ENCODE results near the gene SAPCD2.

Gene SAPCD2

GRCh38 chr9:137080260-137081122 is 10.1 kb upstream of the SAPCD2 start:
- no peak for DNase-seq

GRCh38 chr9:137079401-137079787 is 9.0 kb upstream of the SAPCD2 start:
- no peak for DNase-seq

- no peak for DNase-seq
Observed at GRCh38 chr9:137078701-137079400, 8.5 kb upstream of the SAPCD2 start.

- DNase-seq = peak; percentile 37 to 49
Observed at GRCh38 chr9:137077758-137078693, 7.7 kb upstream of the SAPCD2 start.

- peak; percentile 51 to 62 for DNase-seq
Observed at GRCh38 chr9:137077010-137077747, 6.8 kb upstream of the SAPCD2 start, which contains the start of gene UAP1L1. Gene UAP1L1, plus strand, starts transcription at chr9:137077517. Its CDS starts 16 bp downstream, at chr9:137077533.

- no peak for DNase-seq
Observed at GRCh38 chr9:137076636-137077009, 6.3 kb upstream of the SAPCD2 start.

DNA sequence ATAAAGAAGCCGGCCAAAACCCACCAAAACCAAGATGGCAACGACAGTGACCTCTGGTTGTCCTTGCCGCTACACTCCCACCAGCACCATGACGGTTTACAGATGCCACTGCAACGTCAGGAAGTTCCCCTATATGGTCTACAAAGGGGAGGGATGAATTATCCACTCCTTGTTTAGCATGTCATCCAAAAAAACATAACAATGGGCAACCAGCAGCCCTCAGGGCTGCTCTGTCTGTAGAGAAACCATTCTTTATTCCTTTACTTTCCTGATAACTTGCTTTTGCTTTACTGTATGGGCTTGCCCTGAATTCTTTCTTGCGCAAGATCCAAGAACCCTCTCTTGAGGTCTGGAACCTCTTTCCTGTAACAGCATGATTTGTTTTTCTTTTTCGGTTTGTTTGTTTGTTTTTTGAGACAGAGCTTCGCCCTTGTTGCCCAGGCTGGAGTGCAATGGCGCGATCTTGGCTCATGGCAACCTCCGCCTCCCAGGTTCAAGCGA is 5.0 kb upstream of the SAPCD2 start:
- no peak for DNase-seq

- no peak for DNase-seq
Observed at GRCh38 chr9:137074657-137075274, 4.4 kb upstream of the SAPCD2 start.

GRCh38 chr9:137073992-137074399 is 3.6 kb upstream of the SAPCD2 start:
- no peak for DNase-seq

GRCh38 chr9:137071282-137071681 is 925 bp upstream of the SAPCD2 start:
- DNase-seq = no peak

DNA sequence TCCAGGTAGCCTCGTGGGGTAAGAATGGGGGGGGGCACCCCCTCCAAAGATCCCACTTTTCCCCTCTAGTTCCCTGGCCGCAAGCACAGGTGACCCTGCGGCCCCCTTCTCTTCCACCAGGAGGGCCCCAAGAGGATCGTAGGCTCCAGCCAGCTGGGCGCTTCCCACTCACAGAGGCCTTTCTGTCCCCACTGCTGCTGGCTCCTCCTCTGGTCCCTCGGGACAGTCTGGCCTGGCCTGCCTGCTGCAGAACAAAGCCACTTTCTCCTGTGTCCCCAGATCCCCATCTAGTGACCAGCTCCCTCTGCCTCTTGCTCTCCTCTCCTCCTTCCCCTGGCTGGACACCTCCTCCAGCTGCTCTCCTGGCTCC is 534 bp upstream of the SAPCD2 start:
- no peak for DNase-seq

GRCh38 chr9:137069508-137070091 is 757 bp downstream of the SAPCD2 start:
- DNase-seq = no peak

- DNase-seq = no peak
Observed at GRCh38 chr9:137068539-137069507, 1.5 kb downstream of the SAPCD2 start.

DNA sequence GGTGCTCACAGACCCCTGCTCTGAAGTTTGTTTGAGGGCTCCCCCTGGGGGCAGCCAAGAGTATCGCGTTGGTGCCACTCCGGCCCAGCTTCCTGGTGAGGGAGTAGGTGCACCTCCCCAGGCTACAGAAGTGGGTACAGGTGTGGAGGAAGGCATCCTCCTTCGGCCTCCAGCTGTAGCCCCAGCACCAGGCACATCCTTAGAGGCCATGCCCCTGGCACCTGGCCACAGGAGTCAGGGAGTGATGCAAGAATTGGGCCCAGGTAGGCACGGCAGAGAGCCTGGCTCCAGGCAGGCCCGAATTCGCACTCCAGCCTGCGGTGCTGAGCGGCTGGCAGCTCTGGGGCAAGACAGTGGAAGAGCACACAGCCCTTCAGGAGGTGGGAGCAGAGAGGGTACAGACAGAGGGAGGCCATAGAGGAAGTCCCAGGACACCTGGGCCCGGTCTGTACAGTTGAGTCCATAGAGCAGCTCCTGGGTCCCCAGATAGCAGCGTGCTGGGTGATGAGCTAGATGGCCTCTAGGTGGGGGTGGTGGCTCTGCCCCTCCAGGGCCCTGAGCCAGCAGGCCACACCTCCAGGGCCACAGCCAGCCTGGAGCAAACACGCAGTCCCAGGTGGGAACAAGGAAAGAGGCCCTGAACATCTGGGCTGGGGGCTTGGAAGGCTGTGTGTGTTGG is 2.4 kb downstream of the SAPCD2 start:
- DNase-seq = peak; percentile 88

DNA sequence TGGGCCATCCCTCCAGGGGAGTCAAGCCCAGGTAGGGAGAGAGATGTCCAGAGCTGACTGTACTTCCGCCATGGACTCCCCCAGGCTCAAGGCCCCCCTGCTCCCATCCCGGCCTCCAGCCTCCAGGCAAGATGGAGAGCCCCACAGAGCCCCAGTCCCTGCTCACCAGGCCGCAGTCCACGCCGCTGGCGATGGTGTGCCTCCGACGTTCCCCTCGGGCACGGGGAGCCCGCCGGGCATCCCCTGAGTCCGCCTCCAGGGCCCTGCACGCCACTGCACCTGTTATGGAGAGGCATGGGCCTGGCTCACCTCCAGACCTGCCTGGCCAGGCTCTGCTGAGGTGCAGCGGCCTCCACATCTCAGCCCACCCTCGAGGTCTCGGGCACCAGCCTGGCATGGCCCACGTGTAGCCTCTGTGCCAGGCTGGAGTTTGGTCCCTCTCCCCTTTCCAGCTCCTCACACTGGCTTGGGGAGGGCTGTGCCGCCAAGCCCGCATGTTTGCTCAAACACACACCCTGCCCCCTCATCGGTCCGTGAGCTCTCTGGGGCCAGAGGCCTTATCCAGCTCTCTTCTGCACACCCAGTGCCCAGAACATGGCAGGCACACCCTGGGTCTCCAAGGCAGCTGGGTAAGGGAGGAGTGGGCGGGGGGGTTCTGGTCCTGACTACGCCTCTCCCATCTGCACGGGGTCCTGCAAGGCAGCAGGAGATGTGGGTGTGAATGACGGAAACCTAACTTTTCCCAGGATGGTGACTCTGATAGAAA is 4.1 kb downstream of the SAPCD2 start:
- DNase-seq = no peak

GRCh38 chr9:137065336-137065967 is 4.9 kb downstream of the SAPCD2 start:
- no peak for DNase-seq

DNA sequence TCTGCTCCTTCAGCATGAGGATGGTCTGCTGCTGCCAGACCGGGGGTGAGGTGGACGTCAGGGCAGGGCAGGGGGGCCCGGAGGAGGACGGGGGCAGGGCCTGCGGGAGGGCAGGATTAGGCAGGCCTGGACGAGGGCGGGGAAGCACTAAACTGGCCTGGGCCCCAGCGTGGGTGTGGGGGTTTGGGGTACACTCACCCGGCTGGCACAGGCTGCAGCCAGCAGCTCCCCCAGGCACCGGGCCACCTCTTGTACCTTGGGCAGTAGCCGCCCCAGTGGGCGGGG is 5.5 kb downstream of the SAPCD2 start:
- DNase-seq = no peak

Data from stimulated activated CD4-positive, alpha-beta T cell treated with anti-CD3 and anti-CD28 coated beads, Interleukin-2, amount 100 ng/mL, for 24 hours (primary cell).